Kidney tubule cell (primary cell): Measurements from ENCODE around the gene MYO1D.
A peak's percentile ranks its signal among the peaks of the same experiment; 100 is the strongest.
"Not testable (repeated sequence)": the region's sequence is repeated elsewhere in the genome, so short reads cannot be mapped to it uniquely, and the experiment has no call there.

ENCODE experiments used
- DNase-seq: peaks from one replicate; pipeline ENCODE4 v3.0.0-alpha.2; 2018; ENCODE audit warnings: low spot score

Gene MYO1D

GRCh38 chr17:32461498-32461852 is 415.4 kb downstream of the MYO1D start:
- DNase-seq: no peak

GRCh38 chr17:32460054-32460453 is 416.9 kb downstream of the MYO1D start:
- no peak for DNase-seq

GRCh38 chr17:32458371-32458770 is 418.6 kb downstream of the MYO1D start:
- peak; percentile 60 for DNase-seq

- no peak for DNase-seq
Observed at GRCh38 chr17:32453370-32453769, 423.6 kb downstream of the MYO1D start.

- no peak for DNase-seq
Observed at GRCh38 chr17:32452281-32452680, 424.6 kb downstream of the MYO1D start.

GRCh38 chr17:32451879-32452278 is 425.0 kb downstream of the MYO1D start:
- no peak for DNase-seq

GRCh38 chr17:32450379-32450778 is 426.5 kb downstream of the MYO1D start:
- DNase-seq: not testable (repeated sequence)

GRCh38 chr17:32449963-32450362 is 427.0 kb downstream of the MYO1D start:
- no peak for DNase-seq

GRCh38 chr17:32446949-32447348 is 430.0 kb downstream of the MYO1D start:
- no peak for DNase-seq

- no peak for DNase-seq
Observed at GRCh38 chr17:32445971-32446370, 431.0 kb downstream of the MYO1D start.

- no peak for DNase-seq
Observed at GRCh38 chr17:32445497-32445896, 431.4 kb downstream of the MYO1D start.

GRCh38 chr17:32445074-32445415 is 431.9 kb downstream of the MYO1D start:
- DNase-seq: peak; percentile 81

- peak; percentile 97 for DNase-seq
Observed at GRCh38 chr17:32444301-32445073, 432.4 kb downstream of the MYO1D start, which contains the start of gene PSMD11. PSMD11 (plus strand) TSS chr17:32444510; CDS start chr17:32444524, 14 bp downstream.

GRCh38 chr17:32443827-32444300 is 433.1 kb downstream of the MYO1D start:
- no peak for DNase-seq
